Body of pancreas (tissue), 4 donors: ENCODE results near the gene TEX14. TPM values are rescaled to one million over a fixed set of nuclear protein-coding genes. Genes with fewer than 3 reads are reported as not detected.
A peak's percentile ranks its signal among the peaks of the same experiment; 100 is the strongest.

ENCODE experiments used
- ATAC-seq: fragments of 150-250 bp; one replicate; pipeline ENCODE4 v1.9.1; 2016
- DNase-seq, 4 donors: peaks; one replicate each; pipeline ENCODE4 v3.0.0-alpha.2; 2019
- H3K27ac ChIP-seq, 4 donors: fragments of 200-600 bp; sonication (generic); 1 replicate in 3 of 4; 2 replicates in 1 of 4; pipeline versions ENCODE4 v1.5.1 to v1.6.1; 2016 to 2019; ENCODE audit warnings: mild to moderate bottlenecking in 1 of 4, mixed read lengths in 1 of 4, moderate library complexity in 1 of 4
- H3K27me3 ChIP-seq, 2 donors: fragments of 200-600 bp; sonication (generic); one replicate each; pipeline ENCODE4 v1.6.0; 2016; ENCODE audit warnings: mild to moderate bottlenecking in 1 of 2
- H3K36me3 ChIP-seq, 2 donors: fragments of 200-600 bp; sonication (generic); replicated peaks in 1 of 2; 2 replicates each; pipeline ENCODE4 v1.5.1; 2016; ENCODE audit warnings: low read depth in 2 of 2; ENCODE audit not compliant: insufficient read depth in 1 of 2
- H3K4me1 ChIP-seq: fragments of 200-600 bp; sonication (generic); one replicate; pipeline ENCODE4 v1.6.0; 2016
- H3K4me3 ChIP-seq, 2 donors: fragments of 200-600 bp; sonication (generic); 1 replicate in 1 of 2; 2 replicates in 1 of 2; pipeline ENCODE4 v1.5.1; 2016 to 2019
- H3K9me3 ChIP-seq, 3 donors: fragments of 200-600 bp; sonication (generic); 1 replicate in 2 of 3; 2 replicates in 1 of 3; pipeline ENCODE4 v1.5.1; 2016
- CTCF ChIP-seq, 7 experiments: fragments of 450-650 bp in 4 of 7; fragments of 200-600 bp in 3 of 7; sonication (generic) in 3 of 7; IDR thresholded peaks; one replicate each; pipeline ENCODE4 v1.5.1; 2016 to 2019; ENCODE audit warnings: antibody characterized with exemption in 7 of 7
- POLR2A ChIP-seq, 3 donors: fragments of 450-650 bp; IDR thresholded peaks; one replicate each; pipeline ENCODE4 v1.6.1; 2016; ENCODE audit warnings: antibody characterized with exemption in 3 of 3, mild to moderate bottlenecking in 2 of 3
- WGBS, 2 donors: methylation state at CpG; one replicate each; pipeline ENCODE4 v1.1.5; 2017; 5-methylcytosine and 5-hydroxymethylcytosine counted together
- intact Hi-C: fragments of 100-400 bp; cut with DNase I; formaldehyde crosslinking; loops from one replicate; pipeline ENCODE4 v1.15.1; 2023
- total RNA-seq, 2 donors: library from RNA; depleted of rRNA; stranded (reverse); fragments of >200 nt; gene quantifications; one replicate each; pipeline ENCODE4 v1.1.0, GENCODE V29; 2016

TEX14 gene
- total RNA-seq, 2 donors from 2014 or later, result 0.26 TPM; not detected in 1

DNA sequence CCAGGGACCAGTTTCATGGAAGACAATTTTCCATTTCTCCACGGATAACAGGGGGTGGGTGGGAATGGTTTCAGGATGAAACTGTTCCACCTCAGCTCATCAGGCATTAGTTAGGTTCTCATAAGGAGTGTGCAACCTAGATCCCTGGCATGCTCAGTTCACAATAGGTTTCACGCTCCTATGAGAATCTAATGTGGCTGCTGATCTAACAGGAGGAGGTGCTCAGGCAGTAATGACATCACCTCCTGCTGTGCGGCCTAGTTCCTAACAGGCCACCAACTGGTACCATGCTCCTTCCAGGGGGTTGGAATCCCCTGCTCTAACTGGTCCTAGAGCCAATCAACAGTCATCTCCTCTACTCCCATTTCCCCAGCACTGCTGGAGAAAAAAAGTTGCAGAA lies 19.9 kb downstream of the TEX14 start:
- no peaks in the 10 kb centered on the region for H3K36me3 ChIP-seq
- no peaks in the 10 kb centered on the region for H3K9me3 ChIP-seq
- TF ChIP-seq POLR2A (IDR thresholded peaks at IDR 0.05) (no peak), CTCF (IDR thresholded peaks at IDR 0.05) (no peak)
- no peaks in the 10 kb centered on the region for H3K27me3 ChIP-seq
- no peak overlapping the region for H3K4me3 ChIP-seq
- intact Hi-C loops, result no loop called here
- DNase-seq (no peak), ATAC-seq (no peak)
- no peak overlapping the region for H3K27ac ChIP-seq
- no peaks in the 10 kb centered on the region for H3K4me1 ChIP-seq
- 60 to 78% methylated on average over 3 of the region's 3 CpGs for WGBS, 2 donors

DNA sequence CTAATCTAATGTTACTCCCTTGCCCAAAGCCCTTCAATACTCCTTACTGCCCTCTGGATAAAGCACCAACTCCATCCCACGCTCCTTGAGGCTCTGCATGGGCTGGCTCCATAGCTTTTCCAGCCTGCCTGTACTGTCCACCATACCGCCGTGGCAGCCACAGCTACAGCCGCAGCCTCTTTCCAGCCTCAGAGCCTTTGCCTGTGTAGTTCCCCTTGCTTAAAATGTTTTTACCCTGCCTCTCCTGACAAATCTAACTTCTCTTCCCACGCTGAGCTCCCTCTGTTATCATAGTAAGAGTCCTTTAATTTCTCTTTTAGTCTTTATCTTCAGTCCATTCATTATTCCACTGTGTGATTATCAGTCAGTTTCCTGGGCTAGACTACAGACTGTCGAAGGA lies 22.0 kb downstream of the TEX14 start:
- Histone ChIP-seq H3K36me3 (no peaks in the 10 kb centered on the region), H3K9me3 (no peaks in the 10 kb centered on the region), H3K27me3 (no peaks in the 10 kb centered on the region), H3K4me3 (no peak overlapping the region), H3K27ac (no peak overlapping the region), H3K4me1 (no peaks in the 10 kb centered on the region)
- no peak for DNase-seq
- ATAC-seq, result no peak
- intact Hi-C loops, result no loop called here
- TF ChIP-seq CTCF (IDR thresholded peaks at IDR 0.05) (no peak), POLR2A (IDR thresholded peaks at IDR 0.05) (no peak)
- 45 to 64% methylated on average over 6 of the region's 6 CpGs for WGBS, 2 donors

GRCh38 chr17:58668598-58668935 lies 23.3 kb downstream of the TEX14 start:
- Histone ChIP-seq H3K9me3 (no peaks in the 10 kb centered on the region), H3K27ac (no peak overlapping the region), H3K36me3 (no peaks in the 10 kb centered on the region), H3K4me3 (no peak overlapping the region), H3K27me3 (no peaks in the 10 kb centered on the region), H3K4me1 (no peaks in the 10 kb centered on the region)
- intact Hi-C loops, result no loop called here
- DNase-seq, result no peak
- WGBS, 2 donors, result 64 to 80% methylated on average over 2 of the region's 2 CpGs
- TF ChIP-seq POLR2A (IDR thresholded peaks at IDR 0.05) (no peak), CTCF (IDR thresholded peaks at IDR 0.05) (no peak)
- no peak for ATAC-seq

- H3K4me1 ChIP-seq, result no peaks in the 10 kb centered on the region
- no peaks in the 10 kb centered on the region for H3K9me3 ChIP-seq
- ATAC-seq (no peak), DNase-seq (no peak)
- H3K36me3 ChIP-seq, result no peaks in the 10 kb centered on the region
- no peaks in the 10 kb centered on the region for H3K27me3 ChIP-seq
- no peak overlapping the region for H3K4me3 ChIP-seq
- 76 to 91% methylated on average over 1 of the region's 1 CpG for WGBS, 2 donors
- no peak overlapping the region for H3K27ac ChIP-seq
- no peak for TF ChIP-seq POLR2A (IDR thresholded peaks at IDR 0.05)
- TF ChIP-seq CTCF (IDR thresholded peaks at IDR 0.05), result no peak
- intact Hi-C loops, result no loop called here
Measured at GRCh38 chr17:58667934-58668597, 23.8 kb downstream of the TEX14 start.

- 45 to 52% methylated on average over 19 of the region's 19 CpGs for WGBS, 2 donors
- DNase-seq (peak; percentile 62 to 73 (median 71)), ATAC-seq (peak; percentile 76)
- H3K27ac ChIP-seq, result peak overlapping the region in 2 of 4 donors; percentile 3 to 18
- no peaks in the 10 kb centered on the region for H3K4me1 ChIP-seq
- H3K9me3 ChIP-seq, result no peaks in the 10 kb centered on the region
- TF ChIP-seq POLR2A (IDR thresholded peaks at IDR 0.05) (peak in 1 of 3 donors; percentile 9), CTCF (IDR thresholded peaks at IDR 0.05) (no peak)
- no peak overlapping the region for H3K4me3 ChIP-seq
- no peaks in the 10 kb centered on the region for H3K36me3 ChIP-seq
- no peaks in the 10 kb centered on the region for H3K27me3 ChIP-seq
- intact Hi-C loops, result no loop called here
Measured at GRCh38 chr17:58666858-58667267, 25.0 kb downstream of the TEX14 start.
